Ishikawa (cell line): ENCODE data around the gene CLTA.

Experiments used
- CEBPB ChIP-seq: IDR thresholded peaks from 2 replicates; pipeline ENCODE4 v1.6.1; 2012
- CREB1 ChIP-seq: IDR thresholded peaks from 2 replicates; pipeline ENCODE4 v1.6.1; 2012; ENCODE audit warnings: low read depth
- EP300 ChIP-seq: IDR thresholded peaks from 2 replicates; pipeline ENCODE4 v1.6.1; 2012; ENCODE audit warnings: borderline replicate concordance
- FOXM1 ChIP-seq: IDR thresholded peaks from 2 replicates; pipeline ENCODE4 v1.6.1; 2012; ENCODE audit warnings: low read depth, borderline replicate concordance
- REST ChIP-seq: IDR thresholded peaks from 2 replicates; pipeline ENCODE4 v1.6.1; 2012; ENCODE audit warnings: low read depth, mild to moderate bottlenecking
- YY1 ChIP-seq: IDR thresholded peaks from 2 replicates; pipeline ENCODE4 v1.6.1; 2012; ENCODE audit warnings: low read depth

DNA sequence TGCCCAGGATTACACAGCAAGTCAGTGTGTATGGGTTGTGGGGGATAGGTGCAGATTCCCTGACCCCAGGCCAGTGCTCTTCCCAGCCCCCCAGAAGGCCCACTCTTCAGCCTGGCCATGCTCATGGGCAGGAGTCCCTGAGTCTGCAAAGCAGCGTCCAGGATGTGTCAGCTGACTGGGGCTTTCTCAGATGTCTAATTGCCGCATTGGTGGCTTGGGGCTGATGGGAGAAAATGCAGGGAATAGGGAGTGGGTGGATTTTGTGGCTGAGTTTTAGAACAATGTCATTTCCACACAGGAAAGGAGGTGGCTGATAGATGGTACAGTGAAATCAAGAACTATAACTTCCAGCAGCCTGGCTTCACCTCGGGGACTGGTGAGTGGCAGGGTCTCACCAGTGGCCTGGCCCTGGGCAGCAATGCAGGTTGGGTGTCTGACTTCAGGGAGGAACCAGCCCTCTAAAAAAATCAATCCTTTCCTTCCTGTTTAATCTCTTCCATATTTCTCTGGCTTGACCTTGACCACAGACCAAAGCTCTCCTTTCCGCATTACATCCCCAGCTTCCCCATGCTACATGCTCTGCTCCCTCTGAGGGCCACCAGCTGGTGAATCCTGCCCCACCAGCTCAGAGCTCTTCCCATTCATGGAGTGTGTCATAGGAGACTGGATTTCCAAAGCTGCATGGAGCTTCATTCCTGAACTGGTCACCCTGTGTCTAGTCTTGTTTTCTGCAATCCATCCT is 40.0 kb upstream of the CLTA start:
- TF ChIP-seq CEBPB (no peak), CREB1 (no peak), YY1 (no peak), EP300 (no peak), REST (no peak), FOXM1 (no peak)
